Glutamatergic neuron (in vitro differentiated cells): Measurements from ENCODE around the gene LIX1L. TPM values are rescaled to one million over a fixed set of nuclear protein-coding genes. Genes with fewer than 3 reads are reported as not detected.
A peak's percentile ranks its signal among the peaks of the same experiment; 100 is the strongest.

Source experiments
- DNase-seq: peaks from one replicate; pipeline ENCODE4 v3.0.0; 2022
- H3K27ac Mint-ChIP-seq: one replicate; pipeline ENCODE4 v1.8.0; 2020; ENCODE audit warnings: mild to moderate bottlenecking, mixed read lengths, inconsistent platforms; ENCODE audit not compliant: unreplicated experiment
- H3K27me3 Mint-ChIP-seq: one replicate; pipeline ENCODE4 v1.8.0; 2020; ENCODE audit warnings: mild to moderate bottlenecking, moderate library complexity, mixed read lengths, inconsistent platforms; ENCODE audit not compliant: unreplicated experiment
- H3K36me3 Mint-ChIP-seq: one replicate; pipeline ENCODE4 v1.8.0; 2020; ENCODE audit warnings: mild to moderate bottlenecking, mixed read lengths, inconsistent platforms; ENCODE audit not compliant: unreplicated experiment
- H3K4me1 Mint-ChIP-seq: one replicate; pipeline ENCODE4 v1.8.0; 2020; ENCODE audit warnings: mild to moderate bottlenecking, low read depth, mixed read lengths, inconsistent platforms; ENCODE audit not compliant: unreplicated experiment
- H3K4me3 Mint-ChIP-seq: one replicate; pipeline ENCODE4 v1.8.0; 2020; ENCODE audit warnings: mild to moderate bottlenecking, mixed read lengths, inconsistent platforms; ENCODE audit not compliant: unreplicated experiment
- H3K9me3 Mint-ChIP-seq: one replicate; pipeline ENCODE4 v1.8.0; 2020; ENCODE audit warnings: mild to moderate bottlenecking, moderate library complexity, mixed read lengths, inconsistent platforms; ENCODE audit not compliant: unreplicated experiment
- CTCF ChIP-seq: fragments of 200-600 bp; sonication (generic); IDR thresholded peaks from one replicate; pipeline ENCODE4 v1.5.0; 2021; ENCODE audit not compliant: partially characterized antibody, unreplicated experiment
- total RNA-seq: library from RNA; stranded (reverse); fragmentation: NEBNext Ultra II Directional; extraction: Animal tissue kit (Norgen Biotek cat#: 25700); gene quantifications from one replicate; pipeline ENCODE4 v1.2.1, GENCODE V29; 2021; ENCODE audit not compliant: unreplicated experiment

The LIX1L gene
- total RNA-seq, 1 donor from 2014 or later: 20.3 TPM

- Mint-ChIP-seq H3K9me3 (peaks cover 19% of the 10 kb centered on the region), H3K4me3 (peak overlapping the region; percentile 97), H3K27me3 (peaks cover 16% of the 10 kb centered on the region), H3K4me1 (peaks cover 27% of the 10 kb centered on the region), H3K36me3 (no peaks in the 10 kb centered on the region), H3K27ac (peak overlapping the region; percentile 90)
- TF ChIP-seq CTCF: no peak
- peak; percentile 94 for DNase-seq
These were observed 2.8 kb upstream of the LIX1L start for GRCh38 chr1:145960468-145961108.

- Mint-ChIP-seq H3K4me3 (peak overlapping the region; percentile 97), H3K27ac (peak overlapping the region; percentile 39), H3K4me1 (peaks cover 25% of the 10 kb centered on the region), H3K27me3 (peaks cover 19% of the 10 kb centered on the region), H3K36me3 (no peaks in the 10 kb centered on the region), H3K9me3 (peaks cover 19% of the 10 kb centered on the region)
- no peak for DNase-seq
- no peak for TF ChIP-seq CTCF
These were observed 2.2 kb upstream of the LIX1L start for GRCh38 chr1:145959957-145960467.

- DNase-seq: no peak
- Mint-ChIP-seq H3K27me3 (peaks cover 19% of the 10 kb centered on the region), H3K4me1 (peaks cover 24% of the 10 kb centered on the region), H3K36me3 (no peaks in the 10 kb centered on the region), H3K9me3 (peaks cover 17% of the 10 kb centered on the region), H3K27ac (peak overlapping the region; percentile 39), H3K4me3 (peak overlapping the region; percentile 97)
- TF ChIP-seq CTCF: no peak
These were observed 1.5 kb upstream of the LIX1L start for GRCh38 chr1:145959333-145959732.

- Mint-ChIP-seq H3K27ac (no peak overlapping the region), H3K27me3 (peaks cover 19% of the 10 kb centered on the region), H3K4me1 (peaks cover 20% of the 10 kb centered on the region), H3K4me3 (peak overlapping the region; percentile 97), H3K36me3 (no peaks in the 10 kb centered on the region), H3K9me3 (peaks cover 17% of the 10 kb centered on the region)
- DNase-seq: no peak
- TF ChIP-seq CTCF: no peak
These were observed 917 bp upstream of the LIX1L start for GRCh38 chr1:145958734-145959133.

GRCh38 chr1:145956781-145957442 lies 905 bp downstream of the LIX1L start:
- peaks cover 10% of the 10 kb centered on the region for H3K4me1 Mint-ChIP-seq
- peak overlapping the region; percentile 98 for H3K4me3 Mint-ChIP-seq
- no peak for TF ChIP-seq CTCF
- peaks cover 10% of the 10 kb centered on the region for H3K9me3 Mint-ChIP-seq
- H3K27ac Mint-ChIP-seq: peak overlapping the region; percentile 56
- DNase-seq: no peak
- H3K36me3 Mint-ChIP-seq: no peaks in the 10 kb centered on the region
- peaks cover 10% of the 10 kb centered on the region for H3K27me3 Mint-ChIP-seq
